Measurements from ENCODE around the gene APCDD1L.
A peak's percentile ranks its signal among the peaks of the same experiment; 100 is the strongest.
"Not testable (repeated sequence)": the region's sequence is repeated elsewhere in the genome, so short reads cannot be mapped to it uniquely, and the experiment has no call there.

Gene APCDD1L

GRCh38 chr20:58433759-58434158 is 81.4 kb downstream of the APCDD1L start:
- peak in 1 of 2 experiments; percentile 16 for DNase-seq
- TF ChIP-seq POLR2A (IDR thresholded peaks at IDR 0.05; ENCODE audit: low read length) (no peak), GATA1 (IDR thresholded peaks at IDR 0.05; ENCODE audit: low read depth, low read length) (no peak)

- TF ChIP-seq GATA1 (IDR thresholded peaks at IDR 0.05; ENCODE audit: low read depth, low read length) (no peak), POLR2A (IDR thresholded peaks at IDR 0.05; ENCODE audit: low read length) (no peak)
- no peak for DNase-seq
These were observed 82.1 kb downstream of the APCDD1L start for GRCh38 chr20:58433029-58433647.

GRCh38 chr20:58432186-58432954 is 82.8 kb downstream of the APCDD1L start:
- TF ChIP-seq POLR2A (IDR thresholded peaks at IDR 0.05; ENCODE audit: low read length) = no peak
- TF ChIP-seq GATA1 (IDR thresholded peaks at IDR 0.05; ENCODE audit: low read depth, low read length) = no peak
- no peak for DNase-seq

- DNase-seq = no peak
- TF ChIP-seq POLR2A (IDR thresholded peaks at IDR 0.05; ENCODE audit: low read length) (no peak), GATA1 (IDR thresholded peaks at IDR 0.05; ENCODE audit: low read depth, low read length) (no peak)
These were observed 84.1 kb downstream of the APCDD1L start for GRCh38 chr20:58431134-58431533.

- no peak for DNase-seq
- TF ChIP-seq GATA1 (IDR thresholded peaks at IDR 0.05; ENCODE audit: low read depth, low read length) (no peak), POLR2A (IDR thresholded peaks at IDR 0.05; ENCODE audit: low read length) (no peak)
These were observed 85.9 kb downstream of the APCDD1L start for GRCh38 chr20:58429303-58429702.

GRCh38 chr20:58428364-58428763 is 86.8 kb downstream of the APCDD1L start:
- TF ChIP-seq GATA1 (IDR thresholded peaks at IDR 0.05; ENCODE audit: low read depth, low read length) = no peak
- no peak for TF ChIP-seq POLR2A (IDR thresholded peaks at IDR 0.05; ENCODE audit: low read length)
- no peak for DNase-seq

GRCh38 chr20:58427571-58427970 is 87.6 kb downstream of the APCDD1L start:
- DNase-seq = not testable (repeated sequence)

- no peak for DNase-seq
- no peak for TF ChIP-seq POLR2A (IDR thresholded peaks at IDR 0.05; ENCODE audit: low read length)
- no peak for TF ChIP-seq GATA1 (IDR thresholded peaks at IDR 0.05; ENCODE audit: low read depth, low read length)
These were observed 90.8 kb downstream of the APCDD1L start for GRCh38 chr20:58424218-58424969.

GRCh38 chr20:58421497-58421850 is 93.7 kb downstream of the APCDD1L start:
- DNase-seq = no peak
- TF ChIP-seq GATA1 (IDR thresholded peaks at IDR 0.05; ENCODE audit: low read depth, low read length) (no peak), POLR2A (IDR thresholded peaks at IDR 0.05; ENCODE audit: low read length) (no peak)

- TF ChIP-seq POLR2A (IDR thresholded peaks at IDR 0.05; ENCODE audit: low read length) = no peak
- no peak for TF ChIP-seq GATA1 (IDR thresholded peaks at IDR 0.05; ENCODE audit: low read depth, low read length)
- peak; percentile 6 to 27 for DNase-seq
These were observed 94.3 kb downstream of the APCDD1L start for GRCh38 chr20:58420798-58421496.

GRCh38 chr20:58418949-58419748 is 96.0 kb downstream of the APCDD1L start:
- TF ChIP-seq GATA1 (IDR thresholded peaks at IDR 0.05; ENCODE audit: low read depth, low read length) (no peak), POLR2A (IDR thresholded peaks at IDR 0.05; ENCODE audit: low read length) (no peak)
- DNase-seq = no peak

- DNase-seq = no peak
- no peak for TF ChIP-seq GATA1 (IDR thresholded peaks at IDR 0.05; ENCODE audit: low read depth, low read length)
- no peak for TF ChIP-seq POLR2A (IDR thresholded peaks at IDR 0.05; ENCODE audit: low read length)
These were observed 97.8 kb downstream of the APCDD1L start for GRCh38 chr20:58417438-58417837.

GRCh38 chr20:58416835-58417234 is 98.4 kb downstream of the APCDD1L start:
- TF ChIP-seq POLR2A (IDR thresholded peaks at IDR 0.05; ENCODE audit: low read length) (no peak), GATA1 (IDR thresholded peaks at IDR 0.05; ENCODE audit: low read depth, low read length) (no peak)
- DNase-seq = no peak
